Stomach (tissue), 4 donors: Measurements from ENCODE around the gene KIF18B.

Experiments
- EP300 ChIP-seq: sonication (generic); formaldehyde crosslinking; IDR thresholded peaks from one replicate; pipeline ENCODE4 v1.6.1; 2017; ENCODE audit warnings: antibody characterized with exemption
- POLR2A ChIP-seq, 4 donors: fragments of 450-650 bp; IDR thresholded peaks; one replicate each; pipeline ENCODE4 v1.6.1; 2016; ENCODE audit warnings: antibody characterized with exemption in 4 of 4, control low read depth in 2 of 4, mild to moderate bottlenecking in 1 of 4, moderate library complexity in 1 of 4
- POLR2AphosphoS5 ChIP-seq, 3 donors: sonication (generic); formaldehyde crosslinking; IDR thresholded peaks; one replicate each; pipeline ENCODE4 v1.6.1; 2016; ENCODE audit warnings: antibody characterized with exemption in 3 of 3
- TF ChIP-seq, protein P1 (sequence below), 7 experiments: fragments of 450-650 bp in 4 of 7; fragments of 200-600 bp in 3 of 7; sonication (generic) in 3 of 7; IDR thresholded peaks; one replicate each; pipeline ENCODE4 v1.5.1; 2016 to 2019; ENCODE audit warnings: antibody characterized with exemption in 7 of 7, control low read depth in 2 of 7, mild to moderate bottlenecking in 1 of 7

DNA sequence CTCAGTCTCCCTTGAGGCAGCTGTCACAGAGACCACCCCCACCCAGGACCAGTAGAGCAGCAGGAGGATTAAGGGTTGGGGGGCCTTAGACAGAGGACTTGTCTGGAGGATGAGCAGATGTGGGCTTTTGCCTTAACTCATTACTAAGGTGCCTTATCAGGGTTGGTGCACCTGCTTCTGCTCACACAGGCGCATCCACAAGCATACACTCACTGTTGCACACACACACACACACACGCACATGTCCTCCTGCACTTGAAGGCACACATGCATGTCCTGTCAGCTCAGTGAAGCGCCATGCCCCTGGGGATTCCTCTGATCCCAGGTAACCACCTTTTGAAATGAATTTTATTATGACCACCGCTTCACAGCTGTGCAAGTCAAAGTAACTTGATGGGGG lies 33.4 kb downstream of the KIF18B start:
- TF ChIP-seq POLR2AphosphoS5 (IDR thresholded peaks at IDR 0.05) (no peak), EP300 (no peak), POLR2A (IDR thresholded peaks at IDR 0.05) (no peak)
- TF ChIP-seq, protein P1, sequence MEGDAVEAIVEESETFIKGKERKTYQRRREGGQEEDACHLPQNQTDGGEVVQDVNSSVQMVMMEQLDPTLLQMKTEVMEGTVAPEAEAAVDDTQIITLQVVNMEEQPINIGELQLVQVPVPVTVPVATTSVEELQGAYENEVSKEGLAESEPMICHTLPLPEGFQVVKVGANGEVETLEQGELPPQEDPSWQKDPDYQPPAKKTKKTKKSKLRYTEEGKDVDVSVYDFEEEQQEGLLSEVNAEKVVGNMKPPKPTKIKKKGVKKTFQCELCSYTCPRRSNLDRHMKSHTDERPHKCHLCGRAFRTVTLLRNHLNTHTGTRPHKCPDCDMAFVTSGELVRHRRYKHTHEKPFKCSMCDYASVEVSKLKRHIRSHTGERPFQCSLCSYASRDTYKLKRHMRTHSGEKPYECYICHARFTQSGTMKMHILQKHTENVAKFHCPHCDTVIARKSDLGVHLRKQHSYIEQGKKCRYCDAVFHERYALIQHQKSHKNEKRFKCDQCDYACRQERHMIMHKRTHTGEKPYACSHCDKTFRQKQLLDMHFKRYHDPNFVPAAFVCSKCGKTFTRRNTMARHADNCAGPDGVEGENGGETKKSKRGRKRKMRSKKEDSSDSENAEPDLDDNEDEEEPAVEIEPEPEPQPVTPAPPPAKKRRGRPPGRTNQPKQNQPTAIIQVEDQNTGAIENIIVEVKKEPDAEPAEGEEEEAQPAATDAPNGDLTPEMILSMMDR (IDR thresholded peaks at IDR 0.05): no peak
